WTC11 (cell line): ENCODE results near the gene BOD1. TPM values are rescaled to one million over a fixed set of nuclear protein-coding genes. Genes with fewer than 3 reads are reported as not detected.

Experiments used
- ATAC-seq: fragments of 200-7000 bp; cut with Tn5 transposase; 2 replicates; pipeline ENCODE4 v1.10.0; 2021; ENCODE audit warnings: mild to moderate bottlenecking, moderate library complexity
- CTCF ChIA-PET: fragments of 300-600 bp; sonication (Branson Sonifier 250); formaldehyde crosslinking; loops from one replicate; lab custom pipeline; 2021; ENCODE audit warnings: antibody characterized with exemption; lab: Charles Lee
- POLR2A ChIA-PET: fragments of 350-600 bp; sonication (Branson Sonifier 250); formaldehyde crosslinking; loops from one replicate; lab custom pipeline; 2021; ENCODE audit warnings: antibody characterized with exemption; lab: Charles Lee
- DNase-seq: peaks from one replicate; pipeline ENCODE4 v3.0.0; 2021; ENCODE audit warnings: low spot score
- H3K27ac Mint-ChIP-seq: 2 replicates; pipeline ENCODE4 v1.8.0; 2021; ENCODE audit warnings: mixed read lengths
- H3K27me3 Mint-ChIP-seq: 2 replicates; pipeline ENCODE4 v1.8.0; 2021; ENCODE audit warnings: low read depth, mild to moderate bottlenecking, moderate library complexity, mixed read lengths
- H3K36me3 Mint-ChIP-seq: 2 replicates; pipeline ENCODE4 v1.8.0; 2021; ENCODE audit warnings: mixed read lengths
- H3K4me1 Mint-ChIP-seq: 2 replicates; pipeline ENCODE4 v1.8.0; 2022; ENCODE audit warnings: mixed read lengths
- H3K4me3 Mint-ChIP-seq: 2 replicates; pipeline ENCODE4 v1.8.0; 2021; ENCODE audit warnings: mild to moderate bottlenecking, moderate library complexity, mixed read lengths
- H3K9me3 Mint-ChIP-seq: 2 replicates; pipeline ENCODE4 v1.8.0; 2021; ENCODE audit warnings: mixed read lengths
- ARID4B ChIP-seq: sonication (generic); formaldehyde crosslinking; IDR thresholded peaks from 2 replicates; pipeline ENCODE4 v1.8.0; 2023; ENCODE audit warnings: missing genetic modification reagents, mild to moderate bottlenecking, borderline replicate concordance
- CBFB ChIP-seq: sonication (generic); formaldehyde crosslinking; IDR thresholded peaks from 2 replicates; pipeline ENCODE4 v1.8.1; 2022; ENCODE audit warnings: mild to moderate bottlenecking, low read depth, missing genetic modification reagents
- CREM ChIP-seq: sonication (generic); formaldehyde crosslinking; IDR thresholded peaks from 2 replicates; pipeline ENCODE4 v1.8.1; 2022; ENCODE audit warnings: mild to moderate bottlenecking, missing genetic modification reagents, moderate library complexity
- E2F4 ChIP-seq: sonication (generic); formaldehyde crosslinking; IDR thresholded peaks from 2 replicates; pipeline ENCODE4 v1.8.1; 2022; ENCODE audit warnings: low read depth, mild to moderate bottlenecking, moderate library complexity, missing genetic modification reagents, borderline replicate concordance
- ELF4 ChIP-seq: sonication (generic); formaldehyde crosslinking; IDR thresholded peaks from 2 replicates; pipeline ENCODE4 v1.8.1; 2022; ENCODE audit warnings: low read depth, mild to moderate bottlenecking, moderate library complexity, missing genetic modification reagents
- EMX1 ChIP-seq: fragments of 250-450 bp; sonication (Bioruptor Pico); IDR thresholded peaks from 2 replicates; pipeline ENCODE4 v1.8.0; 2021; ENCODE audit warnings: mild to moderate bottlenecking
- ERG ChIP-seq: fragments of 250-450 bp; sonication (Bioruptor Pico); IDR thresholded peaks from 2 replicates; pipeline ENCODE4 v1.8.0; 2021; ENCODE audit warnings: mild to moderate bottlenecking
- FOXK1 ChIP-seq: sonication (generic); formaldehyde crosslinking; IDR thresholded peaks from 2 replicates; pipeline ENCODE4 v1.8.0; 2022; ENCODE audit warnings: mild to moderate bottlenecking, moderate library complexity, missing genetic modification reagents
- JUN ChIP-seq: sonication (generic); formaldehyde crosslinking; IDR thresholded peaks from 2 replicates; pipeline ENCODE4 v1.8.0; 2023; ENCODE audit warnings: mild to moderate bottlenecking, missing genetic modification reagents
- MLX ChIP-seq: sonication (generic); formaldehyde crosslinking; IDR thresholded peaks from 2 replicates; pipeline ENCODE4 v1.8.1; 2023; ENCODE audit warnings: mild to moderate bottlenecking, missing genetic modification reagents, moderate library complexity
- MXD4 ChIP-seq: fragments of 250-450 bp; sonication (Bioruptor Pico); IDR thresholded peaks from 2 replicates; pipeline ENCODE4 v1.8.0; 2021; ENCODE audit warnings: mild to moderate bottlenecking, moderate library complexity, borderline replicate concordance
- NR1H2 ChIP-seq: sonication (generic); formaldehyde crosslinking; IDR thresholded peaks from 2 replicates; pipeline ENCODE4 v1.9.0; 2021; ENCODE audit warnings: mild to moderate bottlenecking, moderate library complexity, missing genetic modification reagents
- PRDM15 ChIP-seq: sonication (generic); formaldehyde crosslinking; IDR thresholded peaks from 2 replicates; pipeline ENCODE4 v1.8.0; 2022; ENCODE audit warnings: missing genetic modification reagents
- PREB ChIP-seq: sonication (generic); formaldehyde crosslinking; IDR thresholded peaks from 2 replicates; pipeline ENCODE4 v1.8.1; 2022; ENCODE audit warnings: mild to moderate bottlenecking, missing genetic modification reagents, moderate library complexity, borderline replicate concordance
- USF1 ChIP-seq: sonication (generic); formaldehyde crosslinking; IDR thresholded peaks from 2 replicates; pipeline ENCODE4 v1.8.0; 2022; ENCODE audit warnings: mild to moderate bottlenecking, missing genetic modification reagents
- ZNF423 ChIP-seq: fragments of 250-450 bp; sonication (Bioruptor Pico); IDR thresholded peaks from 2 replicates; pipeline ENCODE4 v2.1.2; 2022; ENCODE audit warnings: mild to moderate bottlenecking, moderate library complexity
- ZNF512 ChIP-seq: sonication (generic); formaldehyde crosslinking; IDR thresholded peaks from 2 replicates; pipeline ENCODE4 v1.8.1; 2022; ENCODE audit warnings: missing genetic modification reagents, borderline replicate concordance
- total RNA-seq: library from RNA; stranded (reverse); gene quantifications from 3 replicates; pipeline ENCODE4 v1.2.3, GENCODE V29; 2021

Gene BOD1
- total RNA-seq, 1 experiment from 2014 or later, result 120 TPM

GRCh38 chr5:173626505-173626820 lies 10.0 kb upstream of the BOD1 start:
- no peaks in the 10 kb centered on the region for H3K27me3 Mint-ChIP-seq
- H3K4me3 Mint-ChIP-seq, result no peak overlapping the region
- no peaks in the 10 kb centered on the region for H3K36me3 Mint-ChIP-seq
- ATAC-seq (no peak), DNase-seq (no peak)
- POLR2A ChIA-PET, result interaction anchor here (1.5 kb wide), 1 partner anchor 11 kb away, joined by 4 read pairs; no protein-coding TSS in a partner anchor
- no peak overlapping the region for H3K27ac Mint-ChIP-seq
- peaks cover 62% of the 10 kb centered on the region for H3K4me1 Mint-ChIP-seq
- no peaks in the 10 kb centered on the region for H3K9me3 Mint-ChIP-seq
- CTCF ChIA-PET, result interaction anchor here (0.7 to 2.6 kb wide), 2 partner anchors 160 to 299 kb away, joined by 3 to 8 read pairs; no protein-coding TSS in a partner anchor
- TF ChIP-seq E2F4 (CRISPR knock-in tag), result no peak
- TF ChIP-seq JUN (CRISPR knock-in tag), result no peak
- no peak for TF ChIP-seq FOXK1 (CRISPR knock-in tag)
- no peak for TF ChIP-seq USF1
- no peak for TF ChIP-seq ELF4 (CRISPR knock-in tag)
- no peak for TF ChIP-seq NR1H2 (CRISPR knock-in tag)
- TF ChIP-seq MXD4 (CRISPR knock-in tag), result no peak
- no peak for TF ChIP-seq CREM (CRISPR knock-in tag)
- no peak for TF ChIP-seq PREB (CRISPR knock-in tag)
- no peak for TF ChIP-seq ARID4B (CRISPR knock-in tag)
- no peak for TF ChIP-seq ZNF512 (CRISPR knock-in tag)
- TF ChIP-seq ZNF423 (CRISPR knock-in tag), result no peak
- TF ChIP-seq MLX (CRISPR knock-in tag), result no peak
- TF ChIP-seq EMX1 (CRISPR knock-in tag), result no peak
- TF ChIP-seq ERG, result no peak
- no peak for TF ChIP-seq CBFB (CRISPR knock-in tag)
- no peak for TF ChIP-seq PRDM15 (CRISPR knock-in tag)
- TF ChIP-seq, all 79 proteins: peak for 0
